Left lung (tissue), 10 donors: Measurements from ENCODE around the gene AOX1. TPM values are rescaled to one million over a fixed set of nuclear protein-coding genes. Genes with fewer than 3 reads are reported as not detected.
A peak's percentile ranks its signal among the peaks of the same experiment; 100 is the strongest.

Experiments
- ATAC-seq: fragments of 200-7000 bp; cut with Tn5 transposase; one replicate; pipeline ENCODE4 v1.9.1; 2020; ENCODE audit warnings: moderate library complexity
- DNase-seq, 4 donors: peaks; one replicate each; pipeline ENCODE4 v3.0.0-alpha.2; 2013 to 2020
- H3K27ac ChIP-seq, 2 donors: fragments of 200-600 bp; sonication (generic) in 1 of 2; one replicate each; pipeline versions ENCODE4 v1.5.0 to v1.8.0; 2020 to 2021
- H3K27me3 ChIP-seq, 2 donors: fragments of 200-600 bp; sonication (generic) in 1 of 2; one replicate each; pipeline versions ENCODE4 v1.5.0 to v1.8.0; 2020 to 2021
- H3K36me3 ChIP-seq, 2 donors: fragments of 200-600 bp; sonication (generic) in 1 of 2; one replicate each; pipeline versions ENCODE4 v1.5.0 to v1.8.0; 2020 to 2021
- H3K4me1 ChIP-seq, 2 donors: fragments of 200-600 bp; one replicate each; pipeline ENCODE4 v1.8.0; 2021
- H3K4me3 ChIP-seq, 2 donors: fragments of 200-600 bp; sonication (generic) in 1 of 2; one replicate each; pipeline versions ENCODE4 v1.5.0 to v1.8.0; 2020 to 2021; ENCODE audit warnings: mild to moderate bottlenecking in 1 of 2
- H3K9me3 ChIP-seq, 2 donors: fragments of 200-600 bp; sonication (generic) in 1 of 2; one replicate each; pipeline versions ENCODE4 v1.5.0 to v1.8.0; 2020 to 2021
- intact Hi-C, 2 donors: fragments of 100-400 bp; cut with DNase I; formaldehyde crosslinking; loops; one replicate each; pipeline versions ENCODE4 v1.11.2 to v1.14.2; 2022
- polyA plus RNA-seq, 6 donors: library from polyadenylated mRNA; unstranded; fragments of 120-200 nt; gene quantifications; one replicate each; pipeline ENCODE4 v1.2.1, GENCODE V29; 2013; ENCODE audit not compliant: insufficient read length in 6 of 6
- total RNA-seq, 2 donors: library from RNA; stranded (reverse); fragmentation: NEBNext Ultra II Directional; extraction: Animal tissue kit (Norgen Biotek cat#: 25700); gene quantifications; one replicate each; pipeline ENCODE4 v1.2.1, GENCODE V29; 2021
- TF ChIP-seq, protein P1 (sequence below), 2 donors: fragments of 200-600 bp; sonication (generic) in 1 of 2; IDR thresholded peaks; one replicate each; pipeline versions ENCODE4 v1.5.0 to v1.8.0; 2021; ENCODE audit warnings: antibody characterized with exemption in 2 of 2
- donor health status: DM: no; HTN: yes; CAD: no.
- donor health status: DM: no; HTN: no; CAD: no.

The AOX1 gene
- total and polyA plus RNA-seq, 8 donors: 5.4 to 32.4 (median 13.5) TPM

DNA sequence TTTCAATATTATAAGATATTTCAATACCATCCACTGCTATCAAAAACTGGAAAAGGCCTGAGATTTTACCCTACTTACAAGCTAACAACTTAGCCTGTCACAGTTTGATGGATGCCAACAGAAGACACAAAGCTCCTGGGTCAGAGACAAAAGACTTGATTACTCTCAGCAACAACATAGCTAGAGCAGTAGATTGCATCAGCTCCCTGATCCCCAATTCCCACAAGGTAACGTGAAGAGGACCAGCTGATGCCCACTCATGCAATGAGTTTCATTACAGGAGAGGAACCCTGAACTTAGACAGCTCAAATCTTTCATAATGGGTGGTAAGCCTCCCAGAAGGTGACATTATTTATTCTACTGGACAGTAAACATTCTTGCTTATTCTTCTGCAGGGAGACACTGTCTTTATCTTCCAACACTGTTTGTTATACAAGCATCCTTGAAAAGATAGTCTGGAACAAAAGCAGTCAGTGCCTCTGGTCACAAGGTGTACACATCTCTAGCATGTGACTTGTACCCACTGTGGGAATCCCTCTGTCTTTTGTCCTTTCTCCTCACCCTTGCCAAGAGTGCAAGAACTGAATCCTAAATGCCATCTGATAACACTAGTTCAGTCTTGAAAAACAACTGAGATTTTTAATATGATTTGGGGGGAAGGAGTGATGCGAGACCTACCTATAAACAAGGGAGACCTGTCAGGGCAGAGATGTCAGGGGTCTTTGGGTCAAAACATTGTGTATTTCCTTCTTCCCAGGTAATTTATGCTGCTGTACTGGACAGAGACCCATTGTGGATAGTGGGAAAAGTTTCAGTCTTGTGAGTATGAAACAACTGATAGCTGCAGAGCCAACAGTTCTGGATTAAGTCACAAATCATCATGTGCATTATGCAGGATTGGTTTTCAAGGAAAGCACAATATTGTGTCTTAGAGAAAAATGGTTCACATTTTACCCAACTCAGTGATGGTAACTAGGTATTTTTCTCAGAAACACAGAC, 102.4 kb downstream of the AOX1 start:
- Histone ChIP-seq H3K9me3 (no peaks in the 10 kb centered on the region), H3K4me1 (no peaks in the 10 kb centered on the region), H3K36me3 (no peaks in the 10 kb centered on the region), H3K27ac (no peak overlapping the region), H3K4me3 (no peak overlapping the region), H3K27me3 (no peaks in the 10 kb centered on the region)
- TF ChIP-seq, protein P1, sequence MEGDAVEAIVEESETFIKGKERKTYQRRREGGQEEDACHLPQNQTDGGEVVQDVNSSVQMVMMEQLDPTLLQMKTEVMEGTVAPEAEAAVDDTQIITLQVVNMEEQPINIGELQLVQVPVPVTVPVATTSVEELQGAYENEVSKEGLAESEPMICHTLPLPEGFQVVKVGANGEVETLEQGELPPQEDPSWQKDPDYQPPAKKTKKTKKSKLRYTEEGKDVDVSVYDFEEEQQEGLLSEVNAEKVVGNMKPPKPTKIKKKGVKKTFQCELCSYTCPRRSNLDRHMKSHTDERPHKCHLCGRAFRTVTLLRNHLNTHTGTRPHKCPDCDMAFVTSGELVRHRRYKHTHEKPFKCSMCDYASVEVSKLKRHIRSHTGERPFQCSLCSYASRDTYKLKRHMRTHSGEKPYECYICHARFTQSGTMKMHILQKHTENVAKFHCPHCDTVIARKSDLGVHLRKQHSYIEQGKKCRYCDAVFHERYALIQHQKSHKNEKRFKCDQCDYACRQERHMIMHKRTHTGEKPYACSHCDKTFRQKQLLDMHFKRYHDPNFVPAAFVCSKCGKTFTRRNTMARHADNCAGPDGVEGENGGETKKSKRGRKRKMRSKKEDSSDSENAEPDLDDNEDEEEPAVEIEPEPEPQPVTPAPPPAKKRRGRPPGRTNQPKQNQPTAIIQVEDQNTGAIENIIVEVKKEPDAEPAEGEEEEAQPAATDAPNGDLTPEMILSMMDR (IDR thresholded peaks at IDR 0.05): no peak
- intact Hi-C loops: no loop called here
- ATAC-seq (no peak), DNase-seq (no peak)

DNA sequence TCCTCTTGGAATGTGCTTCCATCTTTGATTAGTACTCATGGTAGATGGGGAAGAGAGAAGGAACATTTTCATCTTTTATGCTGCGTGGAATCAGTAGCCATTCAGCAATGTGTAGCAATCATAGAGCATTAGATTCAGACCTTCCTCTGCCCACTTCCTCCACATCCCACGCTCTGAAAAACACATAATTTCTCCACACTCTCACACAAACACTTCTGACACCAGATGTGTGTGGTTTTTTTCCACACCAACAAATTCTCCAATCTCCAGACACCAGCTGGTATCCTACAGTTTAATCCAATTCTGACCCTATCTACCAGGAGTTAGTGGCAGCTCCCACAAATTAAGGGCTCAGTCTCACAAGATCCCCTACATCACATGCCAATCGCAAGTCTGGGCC, 103.3 kb downstream of the AOX1 start:
- no peak overlapping the region for H3K27ac ChIP-seq
- H3K27me3 ChIP-seq: no peaks in the 10 kb centered on the region
- no peak for DNase-seq
- ATAC-seq: no peak
- H3K36me3 ChIP-seq: no peaks in the 10 kb centered on the region
- intact Hi-C loops: no loop called here
- no peaks in the 10 kb centered on the region for H3K9me3 ChIP-seq
- TF ChIP-seq, protein P1 (IDR thresholded peaks at IDR 0.05): no peak
- H3K4me1 ChIP-seq: no peaks in the 10 kb centered on the region
- no peak overlapping the region for H3K4me3 ChIP-seq

DNA sequence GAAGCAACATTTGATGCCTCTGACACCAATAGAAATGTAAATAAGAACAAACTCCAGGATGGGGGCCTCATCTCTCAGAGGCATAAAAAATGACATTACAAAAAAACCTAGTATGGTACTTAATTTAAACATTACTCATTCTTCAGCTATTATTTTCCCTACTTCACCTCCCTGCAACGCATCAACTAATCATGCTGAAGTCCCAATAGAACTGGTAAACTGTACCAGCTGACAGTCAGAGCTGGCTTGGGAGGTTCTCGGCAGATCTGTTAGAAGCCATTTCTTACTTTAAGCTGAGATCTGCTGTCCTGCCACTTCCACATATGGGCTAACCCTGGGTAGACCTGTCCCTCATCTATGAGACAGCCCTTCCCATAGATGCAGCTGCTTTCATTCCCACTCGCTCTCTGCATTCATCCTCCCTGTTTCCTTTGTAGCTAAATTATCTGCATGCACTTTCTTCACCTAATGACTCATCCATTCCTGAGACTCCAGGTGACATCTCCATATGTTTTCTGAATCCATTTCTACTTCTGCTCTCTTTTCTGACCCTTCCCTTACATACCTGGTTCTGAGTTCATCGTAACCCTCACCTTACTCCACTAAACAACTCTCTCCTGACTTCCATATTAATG, 108.1 kb downstream of the AOX1 start:
- intact Hi-C loops: no loop called here
- ATAC-seq: no peak

DNA sequence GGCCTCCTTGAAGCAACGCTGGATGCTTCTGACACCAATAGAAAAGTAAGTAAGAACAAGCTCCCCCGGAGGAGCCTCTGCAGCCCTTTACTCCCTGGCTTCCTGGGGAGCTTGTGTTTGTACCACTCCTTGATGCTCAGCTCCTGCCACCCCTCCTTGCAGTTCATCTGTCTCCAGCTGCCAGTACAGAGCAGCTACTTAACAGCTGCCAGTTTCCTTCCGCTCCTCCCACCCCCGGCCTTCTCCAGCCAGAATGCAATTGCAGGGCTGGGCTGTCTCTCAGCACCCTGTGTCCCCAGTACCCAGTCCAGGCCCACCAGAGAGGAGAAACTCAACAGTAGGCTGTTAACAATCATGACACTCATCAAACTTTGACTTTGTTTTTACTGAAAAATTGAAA, 109.4 kb downstream of the AOX1 start:
- intact Hi-C loops: no loop called here
- Histone ChIP-seq H3K4me3 (no peak overlapping the region), H3K9me3 (no peaks in the 10 kb centered on the region), H3K27ac (no peak overlapping the region), H3K36me3 (no peaks in the 10 kb centered on the region), H3K27me3 (no peaks in the 10 kb centered on the region), H3K4me1 (peaks cover 0 to 12% of the 10 kb centered on the region in 2 donors)
- ATAC-seq (peak; percentile 43), DNase-seq (peak in 1 of 4 donors; percentile 69)
- TF ChIP-seq, protein P1 (IDR thresholded peaks at IDR 0.05): no peak

More for the DNA sequence above, 108.1 kb downstream of the AOX1 start:
- peaks cover 0 to 12% of the 10 kb centered on the region in 2 donors for H3K4me1 ChIP-seq
- no peak overlapping the region for H3K27ac ChIP-seq
- H3K4me3 ChIP-seq: no peak overlapping the region
- no peaks in the 10 kb centered on the region for H3K9me3 ChIP-seq
- H3K36me3 ChIP-seq: no peaks in the 10 kb centered on the region
- DNase-seq: no peak
- no peaks in the 10 kb centered on the region for H3K27me3 ChIP-seq
- TF ChIP-seq, protein P1 (IDR thresholded peaks at IDR 0.05): no peak

DNA sequence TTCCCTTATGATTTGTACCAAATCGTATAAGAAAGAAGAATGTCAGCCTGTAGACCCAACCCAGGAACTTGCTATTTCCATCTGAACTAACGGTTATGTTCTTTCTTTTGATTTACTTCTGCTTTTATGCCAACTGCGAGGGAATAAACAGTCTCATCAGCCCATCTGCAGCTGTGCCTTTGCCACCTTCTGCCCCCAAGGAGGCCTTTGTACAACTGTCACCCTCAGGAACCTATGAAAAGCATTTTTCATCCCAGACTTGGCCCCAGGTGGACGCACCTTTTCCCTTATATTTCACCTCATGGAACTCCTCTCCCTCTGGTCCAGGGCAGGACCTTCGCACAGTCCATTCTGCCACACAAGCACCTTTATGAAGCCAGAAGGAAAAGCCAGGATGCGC, 109.8 kb downstream of the AOX1 start:
- H3K4me3 ChIP-seq: no peak overlapping the region
- H3K27ac ChIP-seq: no peak overlapping the region
- TF ChIP-seq, protein P1 (IDR thresholded peaks at IDR 0.05): no peak
- H3K4me1 ChIP-seq: peaks cover 0 to 12% of the 10 kb centered on the region in 2 donors
- H3K27me3 ChIP-seq: no peaks in the 10 kb centered on the region
- DNase-seq (no peak), ATAC-seq (no peak)
- intact Hi-C loops: no loop called here
- no peaks in the 10 kb centered on the region for H3K9me3 ChIP-seq
- no peaks in the 10 kb centered on the region for H3K36me3 ChIP-seq
